ENCODE measurements around the gene C10orf143. TPM values are rescaled to one million over a fixed set of nuclear protein-coding genes. Genes with fewer than 3 reads are reported as not detected.

C10orf143 gene
- total and polyA plus RNA-seq, 2 experiments from 2014 or later: 0.21 to 3.7 TPM

DNA sequence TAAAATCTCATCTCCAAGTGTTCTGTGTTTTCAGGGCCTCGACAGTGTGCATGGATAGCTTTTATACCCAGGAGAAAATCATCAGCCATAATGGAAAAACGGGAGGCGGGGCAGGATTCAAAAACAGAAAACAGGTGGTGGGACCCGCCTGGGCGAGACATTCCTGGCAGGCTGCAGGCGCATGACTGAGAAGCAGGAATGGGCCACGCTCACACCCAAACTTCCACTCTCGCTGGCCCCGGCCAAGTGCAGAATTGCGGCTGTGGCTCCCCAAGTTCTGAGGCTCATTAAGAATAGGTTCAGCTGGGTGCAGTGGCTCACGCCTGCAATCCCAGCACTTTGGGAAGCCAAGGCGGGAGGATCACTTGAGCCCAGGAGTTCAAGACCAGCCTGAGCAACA lies 60.6 kb downstream of the C10orf143 start:
- Histone ChIP-seq H3K4me3 (no peak overlapping the region), H4K20me1 (replicated peaks; ENCODE audit: insufficient read depth) (no peaks in the 10 kb centered on the region), H3K4me2 (no peak overlapping the region), H3K36me3 (ENCODE audit: insufficient read depth) (no peaks in the 10 kb centered on the region; the same call in 1 of the 2 replicates), H3K9me2 (ENCODE audit: insufficient read depth) (no peaks in the 10 kb centered on the region), H3K4me1 (ENCODE audit: insufficient read depth) (no peaks in the 10 kb centered on the region; the same call in 1 of the 2 replicates), H3F3A (replicated peaks; ENCODE audit: low read depth) (no peaks in the 10 kb centered on the region), H3K27ac (ENCODE audit: low read depth) (no peak overlapping the region), H3K27me3 (ENCODE audit: insufficient read depth) (no peaks in the 10 kb centered on the region), H2AFZ (peak overlapping the region; percentile 83), H3K79me2 (replicated peaks; ENCODE audit: insufficient read depth) (no peaks in the 10 kb centered on the region)
- Mint-ChIP-seq H3K4me3 (no peak overlapping the region), H3K9me3 (peaks cover 10% of the 10 kb centered on the region; the same call in 2 of the 3 replicates), H3K27ac (no peak overlapping the region), H3K4me1 (peaks cover 4% of the 10 kb centered on the region), H3K27me3 (ENCODE audit: insufficient read depth, low read depth, poor library complexity) (peaks cover 4% of the 10 kb centered on the region), H3K36me3 (ENCODE audit: low read depth) (no peaks in the 10 kb centered on the region)
- no peak for ATAC-seq
- TF ChIP-seq CREB1 (CRISPR knock-in tag; IDR thresholded peaks at IDR 0.05; ENCODE audit: low read depth): no peak
- TF ChIP-seq POLR2AphosphoS5 (IDR thresholded peaks at IDR 0.05; ENCODE audit: low read depth): no peak
- no peak for TF ChIP-seq JUNB (IDR thresholded peaks at IDR 0.05; ENCODE audit: unreplicated experiment)
- peak; percentile 15 for DNase-seq (ENCODE audit: low spot score)

DNA sequence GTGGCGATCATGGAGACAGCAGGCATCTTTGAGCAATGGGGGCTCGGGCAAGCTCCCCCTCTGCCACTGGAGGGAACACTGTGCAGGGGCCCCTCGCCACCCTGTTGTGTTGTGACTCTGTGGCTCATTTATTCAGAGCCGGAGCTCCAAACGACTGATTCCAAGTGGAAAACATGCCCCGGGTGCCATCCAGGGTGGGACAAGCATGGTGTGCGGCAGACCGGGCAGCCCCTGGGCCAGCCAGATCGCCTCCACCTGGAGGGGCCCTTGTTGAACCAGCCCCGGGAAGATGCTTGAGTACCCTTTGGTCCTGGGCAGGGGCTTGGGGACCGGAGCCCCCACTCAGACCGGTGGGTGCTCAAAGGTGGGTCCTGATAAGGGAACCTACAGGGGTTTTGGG lies 61.4 kb downstream of the C10orf143 start:
- Mint-ChIP-seq H3K4me1 (peaks cover 4% of the 10 kb centered on the region), H3K27me3 (ENCODE audit: insufficient read depth, low read depth, poor library complexity) (peaks cover 7% of the 10 kb centered on the region), H3K27ac (no peak overlapping the region), H3K36me3 (ENCODE audit: low read depth) (no peaks in the 10 kb centered on the region), H3K4me3 (no peak overlapping the region), H3K9me3 (peaks cover 2% of the 10 kb centered on the region; the same call in 2 of the 3 replicates)
- no peaks in the 10 kb centered on the region for H3F3A ChIP-seq (replicated peaks; ENCODE audit: low read depth)
- H3K79me2 ChIP-seq (replicated peaks; ENCODE audit: insufficient read depth): no peaks in the 10 kb centered on the region
- H3K36me3 ChIP-seq (ENCODE audit: insufficient read depth): no peaks in the 10 kb centered on the region; the same call in 1 of the 2 replicates
- ATAC-seq: no peak
- no peak overlapping the region for H3K4me2 ChIP-seq
- DNase-seq (ENCODE audit: low spot score): no peak
- H4K20me1 ChIP-seq (replicated peaks; ENCODE audit: insufficient read depth): no peaks in the 10 kb centered on the region
- no peaks in the 10 kb centered on the region for H3K9me2 ChIP-seq (ENCODE audit: insufficient read depth)
- no peak overlapping the region for H3K27ac ChIP-seq (ENCODE audit: low read depth)
- peak overlapping the region; percentile 38; the same call in 1 of the 2 replicates for H2AFZ ChIP-seq
- no peak overlapping the region for H3K4me3 ChIP-seq
- no peaks in the 10 kb centered on the region for H3K27me3 ChIP-seq (ENCODE audit: insufficient read depth)
- H3K4me1 ChIP-seq (ENCODE audit: insufficient read depth): no peaks in the 10 kb centered on the region; the same call in 1 of the 2 replicates
- TF ChIP-seq NANOG (IDR thresholded peaks at IDR 0.05; ENCODE audit: borderline replicate concordance) (no peak), CREB1 (CRISPR knock-in tag; IDR thresholded peaks at IDR 0.05; ENCODE audit: low read depth) (no peak), EZH2 (IDR thresholded peaks at IDR 0.05; ENCODE audit: low read depth, unreplicated experiment) (no peak)

DNA sequence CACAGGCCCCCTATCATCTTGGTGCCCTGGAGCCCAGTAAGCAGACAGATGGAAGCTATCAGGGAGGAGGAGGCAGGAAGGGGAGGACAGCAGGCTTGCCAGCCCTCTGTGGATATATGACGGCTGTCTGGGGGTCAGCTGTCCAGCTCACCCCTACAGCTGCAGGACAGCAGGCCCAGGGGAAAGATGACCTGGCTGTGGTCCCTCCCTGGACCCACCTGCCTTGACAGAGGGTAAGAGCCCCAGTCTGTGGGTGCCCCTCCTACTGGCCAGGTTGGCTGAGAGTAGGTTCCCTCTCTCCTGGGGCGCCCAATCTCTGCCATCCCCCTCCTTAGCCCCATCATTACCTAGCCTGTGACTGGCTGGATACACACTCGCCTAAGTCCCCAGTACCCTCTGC lies 62.5 kb downstream of the C10orf143 start:
- Histone ChIP-seq H3K36me3 (ENCODE audit: insufficient read depth) (no peaks in the 10 kb centered on the region), H3K4me3 (no peak overlapping the region), H2AFZ (no peak overlapping the region), H3F3A (replicated peaks; ENCODE audit: low read depth) (no peaks in the 10 kb centered on the region), H4K20me1 (replicated peaks; ENCODE audit: insufficient read depth) (no peaks in the 10 kb centered on the region), H3K27ac (ENCODE audit: low read depth) (no peak overlapping the region), H3K27me3 (ENCODE audit: insufficient read depth) (no peaks in the 10 kb centered on the region), H3K79me2 (replicated peaks; ENCODE audit: insufficient read depth) (no peaks in the 10 kb centered on the region), H3K9me2 (ENCODE audit: insufficient read depth) (no peaks in the 10 kb centered on the region), H3K4me1 (ENCODE audit: insufficient read depth) (peaks cover under 1% of the 10 kb centered on the region), H3K4me2 (no peak overlapping the region)
- Mint-ChIP-seq H3K36me3 (ENCODE audit: low read depth) (no peaks in the 10 kb centered on the region), H3K27ac (no peak overlapping the region), H3K4me3 (no peak overlapping the region), H3K9me3 (no peaks in the 10 kb centered on the region; the same call in 2 of the 3 replicates), H3K4me1 (peaks cover 16% of the 10 kb centered on the region), H3K27me3 (ENCODE audit: insufficient read depth, low read depth, poor library complexity) (peaks cover 16% of the 10 kb centered on the region)
- ATAC-seq (no peak), DNase-seq (ENCODE audit: low spot score) (no peak)
- no peak for TF ChIP-seq ZNF114 (CRISPR knock-in tag; IDR thresholded peaks at IDR 0.05)
- no peak for TF ChIP-seq CREB1 (CRISPR knock-in tag; IDR thresholded peaks at IDR 0.05; ENCODE audit: low read depth)
- TF ChIP-seq, protein P1, sequence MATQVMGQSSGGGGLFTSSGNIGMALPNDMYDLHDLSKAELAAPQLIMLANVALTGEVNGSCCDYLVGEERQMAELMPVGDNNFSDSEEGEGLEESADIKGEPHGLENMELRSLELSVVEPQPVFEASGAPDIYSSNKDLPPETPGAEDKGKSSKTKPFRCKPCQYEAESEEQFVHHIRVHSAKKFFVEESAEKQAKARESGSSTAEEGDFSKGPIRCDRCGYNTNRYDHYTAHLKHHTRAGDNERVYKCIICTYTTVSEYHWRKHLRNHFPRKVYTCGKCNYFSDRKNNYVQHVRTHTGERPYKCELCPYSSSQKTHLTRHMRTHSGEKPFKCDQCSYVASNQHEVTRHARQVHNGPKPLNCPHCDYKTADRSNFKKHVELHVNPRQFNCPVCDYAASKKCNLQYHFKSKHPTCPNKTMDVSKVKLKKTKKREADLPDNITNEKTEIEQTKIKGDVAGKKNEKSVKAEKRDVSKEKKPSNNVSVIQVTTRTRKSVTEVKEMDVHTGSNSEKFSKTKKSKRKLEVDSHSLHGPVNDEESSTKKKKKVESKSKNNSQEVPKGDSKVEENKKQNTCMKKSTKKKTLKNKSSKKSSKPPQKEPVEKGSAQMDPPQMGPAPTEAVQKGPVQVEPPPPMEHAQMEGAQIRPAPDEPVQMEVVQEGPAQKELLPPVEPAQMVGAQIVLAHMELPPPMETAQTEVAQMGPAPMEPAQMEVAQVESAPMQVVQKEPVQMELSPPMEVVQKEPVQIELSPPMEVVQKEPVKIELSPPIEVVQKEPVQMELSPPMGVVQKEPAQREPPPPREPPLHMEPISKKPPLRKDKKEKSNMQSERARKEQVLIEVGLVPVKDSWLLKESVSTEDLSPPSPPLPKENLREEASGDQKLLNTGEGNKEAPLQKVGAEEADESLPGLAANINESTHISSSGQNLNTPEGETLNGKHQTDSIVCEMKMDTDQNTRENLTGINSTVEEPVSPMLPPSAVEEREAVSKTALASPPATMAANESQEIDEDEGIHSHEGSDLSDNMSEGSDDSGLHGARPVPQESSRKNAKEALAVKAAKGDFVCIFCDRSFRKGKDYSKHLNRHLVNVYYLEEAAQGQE (IDR thresholded peaks at IDR 0.05; ENCODE audit: unreplicated experiment): no peak
- TF ChIP-seq EZH2phosphoT487 (IDR thresholded peaks at IDR 0.05; ENCODE audit: unreplicated experiment): no peak
- no peak for TF ChIP-seq JUNB (IDR thresholded peaks at IDR 0.05; ENCODE audit: unreplicated experiment)
- TF ChIP-seq, protein P2, sequence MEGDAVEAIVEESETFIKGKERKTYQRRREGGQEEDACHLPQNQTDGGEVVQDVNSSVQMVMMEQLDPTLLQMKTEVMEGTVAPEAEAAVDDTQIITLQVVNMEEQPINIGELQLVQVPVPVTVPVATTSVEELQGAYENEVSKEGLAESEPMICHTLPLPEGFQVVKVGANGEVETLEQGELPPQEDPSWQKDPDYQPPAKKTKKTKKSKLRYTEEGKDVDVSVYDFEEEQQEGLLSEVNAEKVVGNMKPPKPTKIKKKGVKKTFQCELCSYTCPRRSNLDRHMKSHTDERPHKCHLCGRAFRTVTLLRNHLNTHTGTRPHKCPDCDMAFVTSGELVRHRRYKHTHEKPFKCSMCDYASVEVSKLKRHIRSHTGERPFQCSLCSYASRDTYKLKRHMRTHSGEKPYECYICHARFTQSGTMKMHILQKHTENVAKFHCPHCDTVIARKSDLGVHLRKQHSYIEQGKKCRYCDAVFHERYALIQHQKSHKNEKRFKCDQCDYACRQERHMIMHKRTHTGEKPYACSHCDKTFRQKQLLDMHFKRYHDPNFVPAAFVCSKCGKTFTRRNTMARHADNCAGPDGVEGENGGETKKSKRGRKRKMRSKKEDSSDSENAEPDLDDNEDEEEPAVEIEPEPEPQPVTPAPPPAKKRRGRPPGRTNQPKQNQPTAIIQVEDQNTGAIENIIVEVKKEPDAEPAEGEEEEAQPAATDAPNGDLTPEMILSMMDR (conservative IDR thresholded peaks at IDR 0.05; ENCODE audit: low read depth in 2 of 2): no peak
- TF ChIP-seq, protein P3, sequence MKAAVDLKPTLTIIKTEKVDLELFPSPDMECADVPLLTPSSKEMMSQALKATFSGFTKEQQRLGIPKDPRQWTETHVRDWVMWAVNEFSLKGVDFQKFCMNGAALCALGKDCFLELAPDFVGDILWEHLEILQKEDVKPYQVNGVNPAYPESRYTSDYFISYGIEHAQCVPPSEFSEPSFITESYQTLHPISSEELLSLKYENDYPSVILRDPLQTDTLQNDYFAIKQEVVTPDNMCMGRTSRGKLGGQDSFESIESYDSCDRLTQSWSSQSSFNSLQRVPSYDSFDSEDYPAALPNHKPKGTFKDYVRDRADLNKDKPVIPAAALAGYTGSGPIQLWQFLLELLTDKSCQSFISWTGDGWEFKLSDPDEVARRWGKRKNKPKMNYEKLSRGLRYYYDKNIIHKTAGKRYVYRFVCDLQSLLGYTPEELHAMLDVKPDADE (IDR thresholded peaks at IDR 0.05): no peak
- TF ChIP-seq POLR2AphosphoS5 (IDR thresholded peaks at IDR 0.05; ENCODE audit: low read depth): no peak
- TF ChIP-seq NANOG (IDR thresholded peaks at IDR 0.05; ENCODE audit: borderline replicate concordance): no peak
- no peak for TF ChIP-seq STAT1 (IDR thresholded peaks at IDR 0.05; ENCODE audit: unreplicated experiment)
- TF ChIP-seq EZH2 (IDR thresholded peaks at IDR 0.05; ENCODE audit: low read depth, unreplicated experiment): no peak
- no peak for TF ChIP-seq ZNF331 (CRISPR knock-in tag; IDR thresholded peaks at IDR 0.05; ENCODE audit: low read depth)

Measured in GM23338 (cell line).